ENCODE measurements around the gene ACCSL.

Gene ACCSL

GRCh38 chr11:44011797-44012196 is 36.0 kb upstream of the ACCSL start:
- no peaks in the 10 kb centered on the region for H3K4me1 Mint-ChIP-seq (ENCODE audit: low read depth)
- no peak for DNase-seq (ENCODE audit: low spot score)
- H3K27me3 Mint-ChIP-seq (ENCODE audit: low read depth), result peaks cover 8% of the 10 kb centered on the region
- no peaks in the 10 kb centered on the region for H3K9me3 Mint-ChIP-seq
- no peaks in the 10 kb centered on the region for H3K36me3 Mint-ChIP-seq (ENCODE audit: low read depth)
- H3K4me3 Mint-ChIP-seq, result no peak overlapping the region
- H3K27ac Mint-ChIP-seq, result no peak overlapping the region

- H3K9me3 Mint-ChIP-seq, result no peaks in the 10 kb centered on the region
- DNase-seq (ENCODE audit: low spot score), result no peak
- H3K4me3 Mint-ChIP-seq, result no peak overlapping the region
- no peaks in the 10 kb centered on the region for H3K4me1 Mint-ChIP-seq (ENCODE audit: low read depth)
- no peaks in the 10 kb centered on the region for H3K36me3 Mint-ChIP-seq (ENCODE audit: low read depth)
- peaks cover 16% of the 10 kb centered on the region for H3K27me3 Mint-ChIP-seq (ENCODE audit: low read depth)
- H3K27ac Mint-ChIP-seq, result no peak overlapping the region
These were observed 32.7 kb upstream of the ACCSL start for GRCh38 chr11:44014968-44015623.

GRCh38 chr11:44015624-44016007 is 32.2 kb upstream of the ACCSL start:
- no peak for DNase-seq (ENCODE audit: low spot score)
- no peak overlapping the region for H3K27ac Mint-ChIP-seq
- peaks cover 19% of the 10 kb centered on the region for H3K27me3 Mint-ChIP-seq (ENCODE audit: low read depth)
- H3K4me3 Mint-ChIP-seq, result no peak overlapping the region
- H3K36me3 Mint-ChIP-seq (ENCODE audit: low read depth), result no peaks in the 10 kb centered on the region
- no peaks in the 10 kb centered on the region for H3K4me1 Mint-ChIP-seq (ENCODE audit: low read depth)
- no peaks in the 10 kb centered on the region for H3K9me3 Mint-ChIP-seq

DNA sequence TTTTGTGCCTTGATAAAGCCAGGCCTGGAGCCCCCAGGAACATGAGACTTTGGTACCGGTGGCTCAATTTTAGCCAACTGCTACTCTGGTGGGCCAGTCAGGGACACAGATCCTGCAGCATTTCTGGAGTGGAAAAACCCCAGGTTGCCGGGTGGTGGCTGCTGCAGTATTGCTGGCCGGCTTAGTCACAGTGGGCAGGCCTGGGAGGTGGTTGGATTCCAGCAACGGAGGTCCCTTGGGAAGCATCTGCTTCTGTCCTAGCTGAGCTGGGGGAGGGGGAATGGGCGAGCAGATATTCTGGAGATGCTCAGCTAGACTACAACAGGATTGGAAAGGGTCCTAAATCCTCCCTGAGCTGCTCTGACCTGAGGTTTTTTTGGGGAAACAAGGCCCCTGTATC is 31.6 kb upstream of the ACCSL start:
- H3K4me1 Mint-ChIP-seq (ENCODE audit: low read depth), result no peaks in the 10 kb centered on the region
- H3K4me3 Mint-ChIP-seq, result no peak overlapping the region
- H3K27ac Mint-ChIP-seq, result no peak overlapping the region
- no peaks in the 10 kb centered on the region for H3K36me3 Mint-ChIP-seq (ENCODE audit: low read depth)
- DNase-seq (ENCODE audit: low spot score), result no peak
- H3K9me3 Mint-ChIP-seq, result no peaks in the 10 kb centered on the region
- peaks cover 21% of the 10 kb centered on the region for H3K27me3 Mint-ChIP-seq (ENCODE audit: low read depth)

DNA sequence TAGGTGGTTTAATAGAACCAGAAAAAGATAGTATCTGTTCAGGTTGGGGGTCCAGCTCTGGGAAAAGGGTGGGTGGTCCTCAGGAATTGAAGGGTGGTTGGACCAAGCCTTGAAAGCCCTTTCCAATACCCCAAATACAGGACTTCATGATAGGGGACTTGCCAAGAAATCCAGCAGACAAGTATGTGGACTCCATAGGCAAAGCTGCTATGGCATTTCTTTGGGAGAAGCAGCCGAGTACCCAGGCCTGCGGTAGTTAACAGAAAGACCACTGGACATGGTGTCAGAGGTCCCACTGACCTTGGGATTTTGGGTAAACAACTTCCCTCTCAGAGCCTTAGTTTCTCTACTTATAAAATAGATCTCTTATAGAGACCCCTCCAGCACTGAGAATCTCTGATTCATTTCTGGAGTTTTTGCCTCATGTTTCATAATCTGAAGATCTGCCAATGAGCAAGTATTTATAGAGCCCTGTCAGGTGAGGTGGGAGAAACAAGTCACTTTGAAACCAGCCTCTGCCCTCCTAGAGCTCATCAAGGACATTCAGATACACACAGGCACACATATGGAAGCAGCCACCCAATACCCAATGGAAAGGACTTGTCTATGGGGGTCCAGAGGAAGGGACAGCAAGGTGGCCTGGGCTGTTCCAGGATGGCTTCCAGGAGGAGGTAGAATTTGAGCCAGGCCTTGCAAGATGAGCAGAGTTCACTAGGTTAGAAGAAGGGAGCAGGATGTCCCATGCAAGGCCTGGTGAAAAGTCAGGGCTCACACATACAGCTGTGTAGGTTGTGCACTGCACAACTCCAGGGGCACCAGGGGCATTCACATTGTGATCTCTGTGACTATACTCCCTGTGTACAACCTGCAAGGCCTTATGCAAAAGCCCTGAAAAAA is 31.0 kb upstream of the ACCSL start:
- no peak overlapping the region for H3K27ac Mint-ChIP-seq
- no peak for DNase-seq (ENCODE audit: low spot score)
- H3K36me3 Mint-ChIP-seq (ENCODE audit: low read depth), result no peaks in the 10 kb centered on the region
- peaks cover 21% of the 10 kb centered on the region for H3K27me3 Mint-ChIP-seq (ENCODE audit: low read depth)
- H3K9me3 Mint-ChIP-seq, result no peaks in the 10 kb centered on the region
- no peaks in the 10 kb centered on the region for H3K4me1 Mint-ChIP-seq (ENCODE audit: low read depth)
- H3K4me3 Mint-ChIP-seq, result no peak overlapping the region

DNA sequence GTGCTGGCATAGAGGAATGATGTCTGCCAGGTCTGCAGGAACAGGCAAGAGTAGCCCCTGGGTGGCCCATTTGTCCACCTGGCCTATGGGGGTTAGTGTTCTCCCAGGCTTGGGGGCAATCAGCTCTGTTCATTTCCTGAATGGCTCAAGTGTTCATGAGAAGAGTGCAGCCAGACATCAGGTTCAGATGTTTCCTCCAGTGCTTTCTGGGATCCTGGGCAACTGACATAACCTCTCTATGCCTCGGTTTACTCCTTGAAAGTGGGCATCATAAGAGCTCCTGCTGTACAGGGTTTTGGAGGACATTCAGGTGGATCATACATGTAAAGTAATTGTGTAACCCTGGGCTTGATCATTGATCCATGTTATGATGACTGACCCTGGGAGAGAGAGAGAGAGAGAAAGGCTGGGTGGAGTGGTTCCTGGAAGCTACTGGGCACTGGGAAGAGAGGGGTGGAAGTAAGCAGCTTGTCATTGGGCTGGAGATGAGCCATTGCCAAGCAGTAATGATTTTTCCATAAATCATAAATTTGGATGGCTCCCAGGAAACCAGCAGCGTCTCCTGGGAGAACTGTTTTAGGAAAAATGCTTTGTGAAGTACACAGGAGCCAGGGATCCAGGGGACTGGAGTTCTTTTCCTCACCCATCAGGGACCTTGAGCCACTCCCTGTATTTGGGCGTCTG is 30.2 kb upstream of the ACCSL start:
- DNase-seq (ENCODE audit: low spot score), result no peak
- Mint-ChIP-seq H3K9me3 (no peaks in the 10 kb centered on the region), H3K36me3 (ENCODE audit: low read depth) (no peaks in the 10 kb centered on the region), H3K4me1 (ENCODE audit: low read depth) (no peaks in the 10 kb centered on the region), H3K4me3 (no peak overlapping the region), H3K27me3 (ENCODE audit: low read depth) (peaks cover 26% of the 10 kb centered on the region), H3K27ac (no peak overlapping the region)

- Mint-ChIP-seq H3K9me3 (no peaks in the 10 kb centered on the region), H3K4me1 (ENCODE audit: low read depth) (no peaks in the 10 kb centered on the region), H3K27ac (no peak overlapping the region), H3K36me3 (ENCODE audit: low read depth) (no peaks in the 10 kb centered on the region), H3K27me3 (ENCODE audit: low read depth) (peaks cover 27% of the 10 kb centered on the region), H3K4me3 (no peak overlapping the region)
- no peak for DNase-seq (ENCODE audit: low spot score)
These were observed 29.7 kb upstream of the ACCSL start for GRCh38 chr11:44018127-44018521.

- no peaks in the 10 kb centered on the region for H3K9me3 Mint-ChIP-seq
- H3K36me3 Mint-ChIP-seq (ENCODE audit: low read depth), result peaks cover 1% of the 10 kb centered on the region
- no peak overlapping the region for H3K4me3 Mint-ChIP-seq
- no peak for DNase-seq (ENCODE audit: low spot score)
- H3K27me3 Mint-ChIP-seq (ENCODE audit: low read depth), result peaks cover 32% of the 10 kb centered on the region
- no peak overlapping the region for H3K27ac Mint-ChIP-seq
- H3K4me1 Mint-ChIP-seq (ENCODE audit: low read depth), result no peaks in the 10 kb centered on the region
These were observed 29.0 kb upstream of the ACCSL start for GRCh38 chr11:44018829-44019228.

- Mint-ChIP-seq H3K4me3 (no peak overlapping the region), H3K4me1 (ENCODE audit: low read depth) (no peaks in the 10 kb centered on the region), H3K9me3 (peaks cover 6% of the 10 kb centered on the region), H3K27ac (no peak overlapping the region), H3K27me3 (ENCODE audit: low read depth) (peaks cover 46% of the 10 kb centered on the region), H3K36me3 (ENCODE audit: low read depth) (peaks cover 1% of the 10 kb centered on the region)
- no peak for DNase-seq (ENCODE audit: low spot score)
These were observed 22.8 kb upstream of the ACCSL start for GRCh38 chr11:44024977-44025376.

DNA sequence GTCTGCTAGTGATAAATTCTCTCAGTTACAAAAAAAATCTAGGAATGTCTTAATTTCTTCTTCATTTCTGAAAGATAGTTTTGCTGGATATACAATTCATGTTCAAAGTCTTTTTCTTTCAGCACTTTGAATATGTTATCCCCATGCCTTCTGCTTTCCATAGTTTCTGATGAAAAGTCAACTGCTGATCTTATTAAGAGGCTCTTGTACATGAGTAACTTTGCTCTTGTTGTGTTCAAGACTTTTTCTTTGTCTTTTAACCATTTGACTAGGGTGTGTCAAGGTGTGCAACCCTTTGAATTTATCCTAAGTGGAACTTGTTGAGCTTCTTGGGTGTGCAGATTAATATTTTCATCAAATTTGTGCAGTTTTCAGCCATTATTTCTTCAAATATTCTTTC is 22.1 kb upstream of the ACCSL start:
- no peak overlapping the region for H3K27ac Mint-ChIP-seq
- H3K27me3 Mint-ChIP-seq (ENCODE audit: low read depth), result peaks cover 44% of the 10 kb centered on the region
- no peak for DNase-seq (ENCODE audit: low spot score)
- H3K4me1 Mint-ChIP-seq (ENCODE audit: low read depth), result no peaks in the 10 kb centered on the region
- H3K36me3 Mint-ChIP-seq (ENCODE audit: low read depth), result peaks cover 1% of the 10 kb centered on the region
- peaks cover 6% of the 10 kb centered on the region for H3K9me3 Mint-ChIP-seq
- no peak overlapping the region for H3K4me3 Mint-ChIP-seq

GRCh38 chr11:44028401-44028800 is 19.4 kb upstream of the ACCSL start:
- no peak for DNase-seq (ENCODE audit: low spot score)

DNA sequence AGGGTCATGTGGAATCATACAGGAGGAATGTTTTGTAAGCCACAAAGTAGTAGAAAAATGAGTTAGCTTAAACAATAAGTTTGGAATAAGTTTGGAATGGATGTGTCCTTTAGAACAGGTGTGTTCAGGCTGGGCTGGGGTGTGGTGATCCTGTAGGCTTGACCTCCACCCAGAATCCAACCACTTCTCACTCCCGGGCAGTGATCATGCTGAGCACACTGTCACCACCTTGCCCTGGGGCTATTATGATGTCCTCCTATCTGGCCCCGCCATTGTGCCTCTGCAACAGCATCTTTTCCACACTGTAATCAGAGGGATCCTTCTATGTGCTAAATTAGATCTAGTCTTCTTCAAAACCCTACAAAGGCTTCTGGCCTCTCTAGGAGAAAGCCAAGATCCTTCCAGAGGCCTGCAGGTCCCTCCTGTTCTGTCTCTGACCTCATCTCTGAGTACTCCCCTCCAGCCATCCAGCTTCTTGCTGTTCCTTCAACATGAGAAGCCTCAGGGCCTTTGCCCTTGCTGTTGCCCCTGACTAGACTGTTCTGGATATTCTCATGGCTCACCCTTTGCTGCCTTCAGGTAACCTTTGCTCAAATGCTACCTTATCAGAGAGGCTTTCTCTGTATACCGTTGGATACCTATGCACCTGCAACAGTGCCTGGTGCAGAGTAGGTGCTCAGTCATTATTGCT is 18.8 kb upstream of the ACCSL start:
- Mint-ChIP-seq H3K27ac (no peak overlapping the region), H3K36me3 (ENCODE audit: low read depth) (no peaks in the 10 kb centered on the region), H3K4me3 (no peak overlapping the region), H3K9me3 (peaks cover 6% of the 10 kb centered on the region), H3K27me3 (ENCODE audit: low read depth) (peaks cover 22% of the 10 kb centered on the region), H3K4me1 (ENCODE audit: low read depth) (no peaks in the 10 kb centered on the region)
- no peak for DNase-seq (ENCODE audit: low spot score)

More at GRCh38 chr11:44028401-44028800, 19.4 kb upstream of the ACCSL start:
- Mint-ChIP-seq H3K36me3 (ENCODE audit: low read depth) (no peaks in the 10 kb centered on the region), H3K27ac (no peak overlapping the region), H3K27me3 (ENCODE audit: low read depth) (peaks cover 25% of the 10 kb centered on the region), H3K4me3 (no peak overlapping the region), H3K4me1 (ENCODE audit: low read depth) (no peaks in the 10 kb centered on the region), H3K9me3 (peaks cover 6% of the 10 kb centered on the region)

- Mint-ChIP-seq H3K4me3 (no peak overlapping the region), H3K9me3 (peaks cover 6% of the 10 kb centered on the region), H3K27me3 (ENCODE audit: low read depth) (peaks cover 20% of the 10 kb centered on the region), H3K27ac (no peak overlapping the region), H3K36me3 (ENCODE audit: low read depth) (no peaks in the 10 kb centered on the region), H3K4me1 (ENCODE audit: low read depth) (no peaks in the 10 kb centered on the region)
- no peak for DNase-seq (ENCODE audit: low spot score)
These were observed 18.3 kb upstream of the ACCSL start for GRCh38 chr11:44029507-44029845.

Data from T-helper 2 cell treated with Interferon-gamma antibody and Interleukin-4, amounts not matched to agents 5 μg/mL and 100 μg/mL, for 36 hours (primary cell).